CD4-positive, alpha-beta T cell (primary cell): ENCODE measurements around the gene CHD5. TPM values are rescaled to one million over a fixed set of nuclear protein-coding genes. Genes with fewer than 3 reads are reported as not detected.
"Not testable (repeated sequence)": the region's sequence is repeated elsewhere in the genome, so short reads cannot be mapped to it uniquely, and the experiment has no call there.

ENCODE experiments used
- ATAC-seq: fragments of 200-7000 bp; cut with Tn5 transposase; one replicate; pipeline ENCODE4 v1.10.0; 2022; ENCODE audit warnings: mild to moderate bottlenecking; ENCODE audit not compliant: poor library complexity
- CTCF ChIA-PET: fragments of 350-600 bp; sonication (Branson Sonifier 250); formaldehyde crosslinking; loops from one replicate; lab custom pipeline; 2021; ENCODE audit warnings: antibody characterized with exemption, inconsistent platforms; lab: Charles Lee
- POLR2A ChIA-PET: fragments of 350-600 bp; sonication (Branson Sonifier 250); formaldehyde crosslinking; loops from one replicate; lab custom pipeline; 2021; ENCODE audit warnings: antibody characterized with exemption, inconsistent platforms; lab: Charles Lee
- DNase-seq, 14 experiments: peaks; one replicate each; pipeline ENCODE4 v3.0.0-alpha.2; 2013 to 2020; ENCODE audit warnings: mixed read lengths in 2 of 14
- H3K27ac ChIP-seq, 2 donors: one replicate each; pipeline versions ENCODE4 v1.5.1 to v1.7.0; 2013; ENCODE audit warnings: low read length in 2 of 2, low read depth in 1 of 2, mild to moderate bottlenecking in 1 of 2
- H3K27me3 ChIP-seq, 2 experiments: 1 replicate in 1 of 2; 2 replicates in 1 of 2; pipeline versions ENCODE4 v1.6.1 to v1.7.0; 2013; ENCODE audit warnings: low read length in 2 of 2, control low read depth in 1 of 2, mild to moderate bottlenecking in 1 of 2, moderate library complexity in 1 of 2; ENCODE audit not compliant: insufficient read depth in 2 of 2, control insufficient read depth in 1 of 2
- H3K36me3 ChIP-seq: one replicate; pipeline ENCODE4 v1.6.1; 2013; ENCODE audit warnings: low read length, control low read depth; ENCODE audit not compliant: insufficient read depth
- H3K4me1 ChIP-seq: one replicate; pipeline ENCODE4 v1.6.1; 2013; ENCODE audit warnings: low read length, control low read depth; ENCODE audit not compliant: insufficient read depth
- H3K4me3 ChIP-seq: one replicate; pipeline ENCODE4 v1.5.1; 2013; ENCODE audit warnings: mild to moderate bottlenecking, low read length, moderate library complexity
- H3K9me3 ChIP-seq, 2 experiments: 1 replicate in 1 of 2; 2 replicates in 1 of 2; pipeline versions ENCODE4 v1.6.1 to v1.7.0; 2013; ENCODE audit warnings: low read length in 2 of 2, mild to moderate bottlenecking in 2 of 2, control low read depth in 1 of 2, moderate library complexity in 1 of 2; ENCODE audit not compliant: control insufficient read depth in 1 of 2, insufficient read depth in 1 of 2
- H3K27ac Mint-ChIP-seq: one replicate; pipeline ENCODE4 v1.8.0; 2020; ENCODE audit warnings: mixed read lengths
- H3K27me3 Mint-ChIP-seq: one replicate; pipeline ENCODE4 v1.8.0; 2021; ENCODE audit warnings: mixed read lengths
- H3K36me3 Mint-ChIP-seq: one replicate; pipeline ENCODE4 v1.8.0; 2021; ENCODE audit warnings: low read depth, mixed read lengths
- H3K4me1 Mint-ChIP-seq: one replicate; pipeline ENCODE4 v1.8.0; 2021; ENCODE audit warnings: low read depth, mixed read lengths
- H3K4me3 Mint-ChIP-seq: one replicate; pipeline ENCODE4 v1.8.0; 2020; ENCODE audit warnings: mild to moderate bottlenecking, mixed read lengths
- H3K9me3 Mint-ChIP-seq: one replicate; pipeline ENCODE4 v1.8.0; 2020; ENCODE audit warnings: mixed read lengths
- intact Hi-C, 2 experiments: fragments of 100-400 bp; cut with DNase I in 1 of 2; cut with micrococcal nuclease in 1 of 2; formaldehyde crosslinking; loops; one replicate each; pipeline versions ENCODE4 v1.15.1 to v1.9.0; 2023 to 2025; cut with DNase I, micrococcal nuclease
- total RNA-seq, 174 experiments: library from RNA in 2 of 174; stranded (reverse) in 2 of 174; gene quantifications; one replicate each; pipeline ENCODE4 v1.2.3 and lab custom pipeline; 2021 to 2026
- TF ChIP-seq, protein P1 (sequence below): fragments of 200-600 bp; IDR thresholded peaks from one replicate; pipeline ENCODE4 v1.8.0; 2022; ENCODE audit warnings: antibody characterized with exemption, mild to moderate bottlenecking

CHD5 gene
- total RNA-seq, 2 experiments from 2014 or later, result 0.25 to 0.34 TPM

DNA sequence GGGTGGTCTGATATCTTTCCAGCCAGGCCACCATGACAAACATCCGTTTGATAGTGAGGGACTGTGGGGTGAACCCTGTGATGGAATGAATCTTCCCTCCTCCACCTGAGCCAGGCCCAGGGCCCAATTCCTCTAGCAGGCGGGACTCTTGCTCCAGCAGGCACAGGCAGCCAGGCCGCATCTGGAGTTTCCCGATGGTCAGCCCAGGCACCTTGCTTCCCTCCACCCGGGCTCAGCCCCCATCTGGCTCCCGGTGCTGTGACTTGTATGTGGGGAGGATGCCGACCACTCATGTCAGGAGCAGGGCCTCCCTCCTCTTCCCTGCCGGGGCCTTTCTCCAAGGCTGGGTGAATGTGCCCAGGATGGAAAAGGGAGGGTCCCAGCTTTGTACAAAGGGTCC is 113.4 kb downstream of the CHD5 start:
- CTCF ChIA-PET, result no interaction called here

DNA sequence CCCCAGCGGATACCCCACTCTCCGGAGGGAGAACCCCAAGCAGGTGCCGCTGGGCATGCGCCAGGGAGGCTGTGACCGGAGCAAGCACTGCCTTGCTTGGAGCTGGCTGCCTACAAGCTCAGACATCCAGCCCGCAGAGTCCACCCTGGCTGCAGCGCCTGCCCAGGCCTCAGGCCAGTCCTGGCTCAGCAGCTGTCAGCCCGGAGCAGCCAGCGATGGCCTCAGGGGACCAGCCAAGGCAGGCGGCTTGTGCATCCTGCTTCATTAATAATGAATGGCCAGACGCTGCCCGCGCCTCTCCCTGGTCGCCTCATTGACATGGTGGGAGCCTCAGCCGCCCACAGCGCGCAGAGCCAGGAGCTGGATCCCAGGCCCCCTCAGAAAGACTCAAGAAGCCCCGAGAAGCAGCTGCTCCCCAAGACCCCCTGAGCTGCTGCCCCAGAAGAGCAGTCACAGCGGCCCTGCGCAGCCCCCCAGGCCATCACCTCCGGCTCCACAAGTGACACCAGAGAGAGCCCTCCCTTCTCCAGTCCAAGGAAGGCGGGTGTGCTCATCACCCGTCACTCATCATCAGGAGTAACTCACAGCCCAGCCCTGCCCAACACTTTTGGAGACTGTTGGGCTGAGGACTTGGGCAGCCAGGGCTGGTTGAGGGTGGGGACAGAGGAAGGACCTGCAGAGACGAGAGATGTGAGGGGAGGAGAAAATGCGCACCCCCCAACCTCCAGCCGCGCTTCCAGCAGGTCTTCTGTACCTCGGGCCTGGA is 114.8 kb downstream of the CHD5 start:
- Mint-ChIP-seq H3K9me3 (no peaks in the 10 kb centered on the region), H3K36me3 (peaks cover 32% of the 10 kb centered on the region), H3K27me3 (no peaks in the 10 kb centered on the region), H3K27ac (no peak overlapping the region), H3K4me3 (no peak overlapping the region), H3K4me1 (peaks cover 5% of the 10 kb centered on the region)
- Histone ChIP-seq H3K27ac (no peak overlapping the region), H3K4me1 (peaks cover 2% of the 10 kb centered on the region), H3K36me3 (peaks cover 46% of the 10 kb centered on the region), H3K4me3 (no peak overlapping the region), H3K27me3 (no peaks in the 10 kb centered on the region), H3K9me3 (no peaks in the 10 kb centered on the region)
- ATAC-seq, result no peak
- intact Hi-C loops, result no loop called here
- ChIA-PET CTCF (no interaction called here), POLR2A (no interaction called here)
- TF ChIP-seq, protein P1, sequence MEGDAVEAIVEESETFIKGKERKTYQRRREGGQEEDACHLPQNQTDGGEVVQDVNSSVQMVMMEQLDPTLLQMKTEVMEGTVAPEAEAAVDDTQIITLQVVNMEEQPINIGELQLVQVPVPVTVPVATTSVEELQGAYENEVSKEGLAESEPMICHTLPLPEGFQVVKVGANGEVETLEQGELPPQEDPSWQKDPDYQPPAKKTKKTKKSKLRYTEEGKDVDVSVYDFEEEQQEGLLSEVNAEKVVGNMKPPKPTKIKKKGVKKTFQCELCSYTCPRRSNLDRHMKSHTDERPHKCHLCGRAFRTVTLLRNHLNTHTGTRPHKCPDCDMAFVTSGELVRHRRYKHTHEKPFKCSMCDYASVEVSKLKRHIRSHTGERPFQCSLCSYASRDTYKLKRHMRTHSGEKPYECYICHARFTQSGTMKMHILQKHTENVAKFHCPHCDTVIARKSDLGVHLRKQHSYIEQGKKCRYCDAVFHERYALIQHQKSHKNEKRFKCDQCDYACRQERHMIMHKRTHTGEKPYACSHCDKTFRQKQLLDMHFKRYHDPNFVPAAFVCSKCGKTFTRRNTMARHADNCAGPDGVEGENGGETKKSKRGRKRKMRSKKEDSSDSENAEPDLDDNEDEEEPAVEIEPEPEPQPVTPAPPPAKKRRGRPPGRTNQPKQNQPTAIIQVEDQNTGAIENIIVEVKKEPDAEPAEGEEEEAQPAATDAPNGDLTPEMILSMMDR, result no peak
- DNase-seq, result no peak

More for the DNA sequence above, 113.4 kb downstream of the CHD5 start:
- Mint-ChIP-seq H3K4me1 (peaks cover 5% of the 10 kb centered on the region), H3K36me3 (peaks cover 30% of the 10 kb centered on the region), H3K4me3 (no peak overlapping the region), H3K9me3 (no peaks in the 10 kb centered on the region), H3K27ac (no peak overlapping the region), H3K27me3 (no peaks in the 10 kb centered on the region)
- POLR2A ChIA-PET, result no interaction called here
- intact Hi-C loops, result no loop called here
- Histone ChIP-seq H3K4me1 (no peaks in the 10 kb centered on the region), H3K9me3 (no peaks in the 10 kb centered on the region), H3K27me3 (no peaks in the 10 kb centered on the region), H3K27ac (no peak overlapping the region), H3K36me3 (peaks cover 45% of the 10 kb centered on the region), H3K4me3 (no peak overlapping the region)
- DNase-seq (no peak), ATAC-seq (no peak)
- TF ChIP-seq, protein P1, result no peak

DNA sequence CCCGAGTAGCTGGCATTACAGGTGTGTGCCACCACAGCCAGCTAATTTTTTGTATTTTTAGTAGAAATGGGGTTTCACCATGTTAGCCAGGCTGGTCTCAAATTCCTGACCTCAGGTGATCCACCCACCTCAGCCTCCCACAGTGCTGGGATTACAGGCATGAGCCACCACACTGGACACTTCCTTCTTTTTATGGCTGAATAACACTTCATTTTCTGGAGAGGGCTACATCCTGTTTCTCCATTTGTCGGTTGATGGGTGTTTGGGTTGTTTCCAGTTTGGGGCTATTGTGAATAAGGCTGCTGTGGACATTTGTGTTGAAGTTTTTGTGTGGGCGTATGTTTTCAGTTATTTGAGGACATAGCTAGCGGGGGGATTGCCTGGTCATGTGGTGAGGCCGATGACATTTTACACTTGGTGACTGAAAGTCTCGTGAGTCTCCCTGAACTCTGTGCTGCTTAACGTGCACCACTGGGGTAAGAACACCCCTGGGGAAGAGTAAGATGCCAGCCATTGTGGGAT is 116.5 kb downstream of the CHD5 start:
- peaks cover 40% of the 10 kb centered on the region for H3K36me3 Mint-ChIP-seq
- DNase-seq, H3K9me3 Mint-ChIP-seq, H3K27ac Mint-ChIP-seq, ATAC-seq, H3K27me3 ChIP-seq, H3K4me3 ChIP-seq, H3K4me1 ChIP-seq, H3K4me3 Mint-ChIP-seq, H3K9me3 ChIP-seq, H3K4me1 Mint-ChIP-seq, intact Hi-C loops, POLR2A ChIA-PET, H3K27me3 Mint-ChIP-seq, CTCF ChIA-PET, H3K27ac ChIP-seq: not testable (repeated sequence)
- peaks cover 47% of the 10 kb centered on the region for H3K36me3 ChIP-seq
